ENCODE measurements around the gene EDAR. TPM values are rescaled to one million over a fixed set of nuclear protein-coding genes. Genes with fewer than 3 reads are reported as not detected.

The EDAR gene
- total and polyA plus RNA-seq, 10 of the 15 experiments (the other 5 are each of a cell fraction or from before 2014, with no cell fraction given), result 0.04 TPM; not detected in 9

DNA sequence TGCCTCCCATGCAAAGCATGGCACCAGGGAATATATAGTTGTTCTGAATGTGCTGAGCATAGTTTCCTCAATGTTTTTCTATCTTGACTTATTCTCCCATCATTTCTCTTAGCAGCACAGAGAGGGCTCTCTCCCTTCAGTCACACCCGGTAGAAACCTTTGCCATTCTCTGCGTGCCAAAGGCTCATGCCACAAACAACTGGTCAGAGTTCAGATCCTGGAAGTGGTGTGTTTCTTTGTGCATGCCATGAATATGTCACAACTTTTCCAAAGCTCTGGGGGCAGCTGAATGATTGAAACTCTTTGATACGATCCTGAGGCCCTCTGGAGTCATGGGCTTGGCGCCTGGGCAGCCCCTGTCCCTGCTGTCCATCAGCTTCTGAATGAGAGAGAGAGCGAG is 28.0 kb upstream of the EDAR start:
- RAD21 ChIA-PET (ENCODE audit: unreplicated experiment), result no interaction called here
- H3K4me2 ChIP-seq (ENCODE audit: control insufficient read depth, insufficient read depth), result no peak overlapping the region
- no TSS peak for BruUV-seq (replicated peaks)
- no peak for DNase-seq (ENCODE audit: low read depth, low spot score)
- TF ChIP-seq ZZZ3 (IDR thresholded peaks at IDR 0.05; ENCODE audit: control insufficient read depth, insufficient read length, low read depth) (no peak), ZBED1 (IDR thresholded peaks at IDR 0.05; ENCODE audit: borderline replicate concordance) (no peak), POLR2AphosphoS5 (IDR thresholded peaks at IDR 0.05; ENCODE audit: low read length) (no peak), BACH1 (IDR thresholded peaks at IDR 0.05; ENCODE audit: borderline replicate concordance) (no peak), NR2F1 (conservative IDR thresholded peaks at IDR 0.05) (no peak), ZNF274 (IDR thresholded peaks at IDR 0.05; ENCODE audit: insufficient read depth, insufficient read length) (no peak), KAT2A (conservative IDR thresholded peaks at IDR 0.05; ENCODE audit: control insufficient read depth, low read depth, low read length) (no peak), RCOR1 (conservative IDR thresholded peaks at IDR 0.05; ENCODE audit: low read depth, low read length) (no peak), ZNF217 (IDR thresholded peaks at IDR 0.05) (no peak)
- TF ChIP-seq, protein P1, sequence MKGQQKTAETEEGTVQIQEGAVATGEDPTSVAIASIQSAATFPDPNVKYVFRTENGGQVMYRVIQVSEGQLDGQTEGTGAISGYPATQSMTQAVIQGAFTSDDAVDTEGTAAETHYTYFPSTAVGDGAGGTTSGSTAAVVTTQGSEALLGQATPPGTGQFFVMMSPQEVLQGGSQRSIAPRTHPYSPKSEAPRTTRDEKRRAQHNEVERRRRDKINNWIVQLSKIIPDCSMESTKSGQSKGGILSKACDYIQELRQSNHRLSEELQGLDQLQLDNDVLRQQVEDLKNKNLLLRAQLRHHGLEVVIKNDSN (IDR thresholded peaks at IDR 0.05; ENCODE audit: borderline replicate concordance, extremely low read length, insufficient read depth, low read depth, low read length), result no peak
- H3K4me1 ChIP-seq (ENCODE audit: control insufficient read depth, insufficient read depth, low read length), result no peaks in the 10 kb centered on the region
- POLR2A ChIA-PET, result no interaction called here
- no peaks in the 10 kb centered on the region for H4K20me1 ChIP-seq (ENCODE audit: control insufficient read depth, insufficient read depth)
- intact Hi-C loops (cut with micrococcal nuclease; ENCODE audit: unreplicated experiment), result no loop called here
- no peak for FAIRE-seq
- H3K9me3 ChIP-seq (replicated peaks; ENCODE audit: control insufficient read depth, insufficient read depth, low read length), result no peaks in the 10 kb centered on the region
- WGBS (ENCODE audit: insufficient coverage, insufficient replicate concordance, low lambda C conversion rate, missing lambda C conversion rate), result 21% methylated on average over 5 of the region's 5 CpGs
- H3K36me3 ChIP-seq (ENCODE audit: control insufficient read depth in 2 of 2, insufficient read depth in 2 of 2, low read length in 1 of 2), result no peaks in the 10 kb centered on the region
- no peak overlapping the region for H3K4me3 ChIP-seq
- no peak overlapping the region for H3K9ac ChIP-seq (ENCODE audit: control insufficient read depth, insufficient read depth, low read length)
- CTCF ChIA-PET, result no interaction called here
- no peak for ATAC-seq
- no peak overlapping the region for H2AFZ ChIP-seq (ENCODE audit: control insufficient read depth, low read depth, low read length)
- H3K27me3 ChIP-seq (replicated peaks in 1 of 2; ENCODE audit: control insufficient read depth in 2 of 2, insufficient read depth in 2 of 2, low read length in 1 of 2), result peaks cover 0 to 4% of the 10 kb centered on the region in 2 experiments; a peak in 3 of 4 replicates
- in situ Hi-C loops (cut with MboI), result no loop called here
- no peak overlapping the region for H3K27ac ChIP-seq (ENCODE audit: control insufficient read depth, insufficient read depth)
- SMC1A ChIA-PET (ENCODE audit: uncharacterized antibody, unreplicated experiment), result no interaction called here
- no peaks in the 10 kb centered on the region for H3K79me2 ChIP-seq (ENCODE audit: control insufficient read depth, insufficient read depth, low read length)
